Gastrocnemius medialis (tissue), 4 donors: ENCODE measurements around the gene NEURL2. TPM values are rescaled to one million over a fixed set of nuclear protein-coding genes. Genes with fewer than 3 reads are reported as not detected.
A peak's percentile ranks its signal among the peaks of the same experiment; 100 is the strongest.

Experiments used
- ATAC-seq, 2 donors: fragments of 150-250 bp; one replicate each; pipeline ENCODE4 v1.9.1; 2016
- DNase-seq, 2 donors: peaks; one replicate each; pipeline ENCODE4 v3.0.0-alpha.2; 2019
- H3K27ac ChIP-seq, 4 donors: fragments of 200-600 bp; sonication (generic); 1 replicate in 1 of 4; 2 replicates in 3 of 4; pipeline ENCODE4 v1.5.1; 2016 to 2018; ENCODE audit warnings: mild to moderate bottlenecking in 2 of 4, moderate library complexity in 1 of 4
- H3K27me3 ChIP-seq, 3 donors: fragments of 200-600 bp; sonication (generic) in 2 of 3; 1 replicate in 1 of 3; 2 replicates in 2 of 3; pipeline versions ENCODE4 v1.5.1 to v1.6.0; 2016 to 2019; ENCODE audit warnings: mild to moderate bottlenecking in 1 of 3, moderate library complexity in 1 of 3
- H3K36me3 ChIP-seq, 2 donors: fragments of 200-600 bp; sonication (generic) in 1 of 2; one replicate each; pipeline ENCODE4 v1.5.1; 2017 to 2018
- H3K4me1 ChIP-seq, 2 donors: fragments of 200-600 bp; sonication (generic) in 1 of 2; one replicate each; pipeline ENCODE4 v1.5.1; 2016 to 2017; ENCODE audit warnings: mild to moderate bottlenecking in 2 of 2
- H3K4me3 ChIP-seq, 4 donors: fragments of 200-600 bp; sonication (generic) in 3 of 4; 1 replicate in 1 of 4; 2 replicates in 3 of 4; pipeline ENCODE4 v1.5.1; 2016 to 2019; ENCODE audit warnings: mild to moderate bottlenecking in 2 of 4
- H3K9me3 ChIP-seq, 3 donors: fragments of 200-600 bp; sonication (generic) in 2 of 3; 1 replicate in 1 of 3; 2 replicates in 2 of 3; pipeline ENCODE4 v1.5.1; 2016 to 2019
- POLR2A ChIP-seq, 2 donors: fragments of 450-650 bp; IDR thresholded peaks; one replicate each; pipeline ENCODE4 v1.6.1; 2017; ENCODE audit warnings: antibody characterized with exemption in 2 of 2, mild to moderate bottlenecking in 2 of 2, moderate library complexity in 2 of 2
- in situ Hi-C, 4 donors: fragments of 200-750 bp; cut with MboI; loops; one replicate each; pipeline versions ENCODE4 v1.15.0 to v1.8.0; 2017; ENCODE audit warnings: low sequenced_read_pairs in 4 of 4
- intact Hi-C: fragments of 100-400 bp; cut with DNase I; formaldehyde crosslinking; loops from one replicate; pipeline ENCODE4 v1.15.1; 2023; ENCODE audit warnings: low total_unique reads
- total RNA-seq, 4 donors: library from RNA; depleted of rRNA; stranded (reverse); fragments of >200 nt; gene quantifications; one replicate each; pipeline versions ENCODE4 v1.1.0 to v1.2.3, GENCODE V29; 2016
- TF ChIP-seq, protein P1 (sequence below), 5 experiments: fragments of 450-650 bp in 3 of 5; fragments of 200-600 bp in 2 of 5; sonication (generic) in 2 of 5; IDR thresholded peaks in 4 of 5; conservative IDR thresholded peaks in 1 of 5; 1 replicate in 4 of 5; 2 replicates in 1 of 5; pipeline ENCODE4 v1.5.1; 2016 to 2019; ENCODE audit warnings: antibody characterized with exemption in 5 of 5, mild to moderate bottlenecking in 3 of 5, moderate library complexity in 3 of 5

Gene NEURL2
- total RNA-seq, 4 donors from 2014 or later: 4.9 to 24.1 (median 10.2) TPM

DNA sequence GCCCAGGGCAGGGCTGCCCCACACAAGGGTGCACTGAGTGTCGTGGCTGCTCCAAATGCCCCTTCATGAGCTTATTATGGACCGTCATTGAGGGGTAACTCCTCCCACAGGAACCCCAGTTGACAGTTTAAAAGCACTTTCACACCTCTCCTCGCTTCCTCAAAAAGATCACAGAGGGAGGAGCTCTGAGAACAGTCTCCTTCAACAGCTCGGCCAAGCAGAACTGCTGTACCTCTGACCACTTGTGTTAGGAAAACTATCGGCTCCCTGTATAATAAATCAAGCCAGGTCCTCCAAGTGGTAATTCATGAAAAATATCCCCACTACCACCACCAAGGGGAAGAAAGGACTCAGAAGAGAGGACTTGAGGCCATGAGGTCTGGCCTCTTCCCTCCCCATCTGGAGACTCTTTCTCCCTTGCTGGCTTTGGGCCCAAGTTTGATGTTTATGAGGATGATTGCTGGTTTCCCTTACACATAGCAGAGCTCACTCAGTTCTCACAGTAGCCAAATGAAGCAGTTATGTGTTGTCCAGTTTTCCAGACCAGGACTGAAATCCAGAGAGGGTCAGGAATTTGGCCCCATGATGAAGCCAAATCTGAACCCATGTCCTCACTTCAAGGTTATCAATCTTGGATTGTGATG, 48.7 kb downstream of the NEURL2 start:
- Histone ChIP-seq H3K4me3 (no peak overlapping the region), H3K27ac (peak overlapping the region; percentile 61 to 96 (median 84)), H3K4me1 (peaks cover 36 to 55% of the 10 kb centered on the region in 2 donors), H3K9me3 (no peaks in the 10 kb centered on the region), H3K36me3 (peaks cover 0 to 79% of the 10 kb centered on the region in 2 donors), H3K27me3 (no peaks in the 10 kb centered on the region)
- TF ChIP-seq, protein P1, sequence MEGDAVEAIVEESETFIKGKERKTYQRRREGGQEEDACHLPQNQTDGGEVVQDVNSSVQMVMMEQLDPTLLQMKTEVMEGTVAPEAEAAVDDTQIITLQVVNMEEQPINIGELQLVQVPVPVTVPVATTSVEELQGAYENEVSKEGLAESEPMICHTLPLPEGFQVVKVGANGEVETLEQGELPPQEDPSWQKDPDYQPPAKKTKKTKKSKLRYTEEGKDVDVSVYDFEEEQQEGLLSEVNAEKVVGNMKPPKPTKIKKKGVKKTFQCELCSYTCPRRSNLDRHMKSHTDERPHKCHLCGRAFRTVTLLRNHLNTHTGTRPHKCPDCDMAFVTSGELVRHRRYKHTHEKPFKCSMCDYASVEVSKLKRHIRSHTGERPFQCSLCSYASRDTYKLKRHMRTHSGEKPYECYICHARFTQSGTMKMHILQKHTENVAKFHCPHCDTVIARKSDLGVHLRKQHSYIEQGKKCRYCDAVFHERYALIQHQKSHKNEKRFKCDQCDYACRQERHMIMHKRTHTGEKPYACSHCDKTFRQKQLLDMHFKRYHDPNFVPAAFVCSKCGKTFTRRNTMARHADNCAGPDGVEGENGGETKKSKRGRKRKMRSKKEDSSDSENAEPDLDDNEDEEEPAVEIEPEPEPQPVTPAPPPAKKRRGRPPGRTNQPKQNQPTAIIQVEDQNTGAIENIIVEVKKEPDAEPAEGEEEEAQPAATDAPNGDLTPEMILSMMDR (IDR thresholded peaks at IDR 0.05 in 4 of 5, conservative IDR thresholded peaks at IDR 0.05 in 1 of 5): no peak
- no peak for TF ChIP-seq POLR2A (IDR thresholded peaks at IDR 0.05)
- no peak for DNase-seq
- intact Hi-C loops: no loop called here
- in situ Hi-C loops: no loop called here
- peak; percentile 62 to 67 for ATAC-seq

DNA sequence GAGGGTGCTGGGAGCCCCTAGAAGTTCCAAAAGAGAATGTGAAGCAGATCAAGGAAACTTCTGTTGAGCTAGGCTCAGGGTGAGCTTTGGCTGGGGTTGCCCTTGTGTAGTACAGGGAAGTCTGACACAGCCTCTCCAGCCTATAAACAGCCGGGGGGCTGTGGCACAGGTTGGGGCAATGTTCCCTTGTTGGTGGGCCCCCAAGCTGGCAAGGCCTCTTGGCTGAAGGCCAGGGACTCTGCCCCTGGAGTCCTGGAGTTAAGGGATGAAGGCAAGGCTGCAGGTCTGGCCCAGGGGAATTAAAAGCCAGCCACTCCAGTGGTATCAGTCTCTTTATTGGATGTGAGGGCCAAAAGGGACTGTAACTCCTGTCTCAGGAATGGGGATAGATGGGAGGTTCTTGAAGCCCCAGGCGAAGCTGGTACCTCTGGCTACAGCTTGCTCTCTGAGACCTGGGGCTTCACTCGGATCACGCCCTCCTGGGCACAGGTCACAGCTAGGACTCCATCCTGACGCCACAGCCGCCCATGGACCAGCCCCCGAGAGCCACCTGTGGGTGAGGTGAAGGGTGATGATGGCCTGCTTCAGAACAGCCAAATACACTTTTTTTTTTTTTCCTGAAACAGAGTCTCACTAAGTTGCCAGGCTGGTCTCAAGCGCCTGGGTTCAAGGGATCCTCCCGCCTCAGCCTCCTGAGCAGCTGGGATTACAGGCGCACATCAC, 49.4 kb downstream of the NEURL2 start:
- H3K9me3 ChIP-seq: no peaks in the 10 kb centered on the region
- H3K36me3 ChIP-seq: peaks cover 0 to 79% of the 10 kb centered on the region in 2 donors
- no peak for DNase-seq
- no peak for ATAC-seq
- H3K4me1 ChIP-seq: peaks cover 44 to 62% of the 10 kb centered on the region in 2 donors
- H3K4me3 ChIP-seq: no peak overlapping the region
- in situ Hi-C loops (no loop called here), intact Hi-C loops (no loop called here)
- peak overlapping the region; percentile 61 to 96 (median 84) for H3K27ac ChIP-seq
- H3K27me3 ChIP-seq: no peaks in the 10 kb centered on the region
- TF ChIP-seq, protein P1 (IDR thresholded peaks at IDR 0.05 in 4 of 5, conservative IDR thresholded peaks at IDR 0.05 in 1 of 5): no peak
- TF ChIP-seq POLR2A (IDR thresholded peaks at IDR 0.05): no peak

DNA sequence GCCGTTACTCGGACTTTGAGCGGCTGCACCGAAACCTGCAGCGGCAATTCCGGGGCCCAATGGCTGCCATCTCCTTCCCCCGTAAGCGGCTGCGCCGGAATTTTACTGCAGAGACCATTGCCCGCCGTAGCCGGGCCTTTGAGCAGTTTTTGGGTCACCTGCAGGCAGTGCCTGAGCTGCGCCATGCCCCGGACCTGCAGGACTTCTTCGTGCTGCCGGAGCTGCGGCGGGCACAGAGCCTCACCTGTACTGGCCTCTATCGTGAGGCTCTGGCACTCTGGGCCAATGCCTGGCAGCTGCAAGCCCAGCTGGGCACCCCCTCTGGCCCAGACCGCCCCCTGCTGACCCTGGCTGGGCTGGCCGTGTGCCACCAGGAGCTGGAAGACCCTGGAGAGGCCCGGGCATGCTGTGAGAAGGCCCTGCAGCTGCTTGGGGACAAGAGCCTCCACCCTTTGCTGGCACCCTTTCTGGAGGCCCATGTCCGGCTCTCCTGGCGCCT, 50.3 kb downstream of the NEURL2 start:
- no peaks in the 10 kb centered on the region for H3K9me3 ChIP-seq
- in situ Hi-C loops (no loop called here), intact Hi-C loops (no loop called here)
- peak overlapping the region; percentile 61 to 96 (median 84) for H3K27ac ChIP-seq
- TF ChIP-seq, protein P1 (IDR thresholded peaks at IDR 0.05 in 4 of 5, conservative IDR thresholded peaks at IDR 0.05 in 1 of 5): no peak
- TF ChIP-seq POLR2A (IDR thresholded peaks at IDR 0.05): no peak
- H3K36me3 ChIP-seq: peaks cover 0 to 71% of the 10 kb centered on the region in 2 donors
- ATAC-seq: no peak
- no peaks in the 10 kb centered on the region for H3K27me3 ChIP-seq
- H3K4me3 ChIP-seq: no peak overlapping the region
- DNase-seq: no peak
- peaks cover 49 to 67% of the 10 kb centered on the region in 2 donors for H3K4me1 ChIP-seq

Other genes starting within 250 kb of the NEURL2 start
- not detected for gene WFDC11, start 221.0 kb downstream of the NEURL2 start, total RNA-seq
- gene WFDC13, start 189.2 kb downstream of the NEURL2 start, total RNA-seq: not detected
- gene WFDC10B, start 186.2 kb downstream of the NEURL2 start, total RNA-seq: not detected
- gene SPINT4, start 168.9 kb downstream of the NEURL2 start, total RNA-seq: not detected
- gene WFDC3, start 99.3 kb downstream of the NEURL2 start, total RNA-seq: not detected
- gene DNTTIP1, start 99.3 kb downstream of the NEURL2 start, total RNA-seq: 10 to 100 TPM; 26.1 to 41.9 (median 36.4) TPM
- gene UBE2C, start 78.6 kb downstream of the NEURL2 start, total RNA-seq: under 1 TPM in 1 of 4 donors, not detected in 3; 0.84 TPM
- gene TNNC2, start 63.9 kb downstream of the NEURL2 start, total RNA-seq: 1,000 to 10,000 TPM; 2,919 to 3,968 (median 3,006) TPM
- 100 to 1,000 TPM in 2 of 4 donors, 10 to 100 TPM in 2; 35.8 to 114 (median 79.0) TPM for gene SNX21, start 57.4 kb downstream of the NEURL2 start, total RNA-seq
- gene ACOT8, start 33.8 kb downstream of the NEURL2 start, total RNA-seq: 10 to 100 TPM; 32.3 to 66.2 (median 41.4) TPM
- gene ZSWIM3, start 33.6 kb downstream of the NEURL2 start, total RNA-seq: 1 to 10 TPM; 1.3 to 3.3 (median 2.1) TPM
- 1 to 10 TPM; 5.7 to 8.5 (median 6.9) TPM for gene ZSWIM1, start 10.0 kb downstream of the NEURL2 start, total RNA-seq
- gene SPATA25, start 3.6 kb downstream of the NEURL2 start, total RNA-seq: 1 to 10 TPM in 2 of 4 donors, under 1 TPM in 1, not detected in 1; 0.71 to 4.1 (median 1.8) TPM
- gene CTSA, start 127 bp upstream of the NEURL2 start, total RNA-seq: 10 to 100 TPM; 21.9 to 59.2 (median 46.2) TPM
- 10 to 100 TPM; 22.2 to 77.3 (median 37.3) TPM for gene PLTP, start 20.9 kb upstream of the NEURL2 start, total RNA-seq
- 10 to 100 TPM; 32.1 to 51.2 (median 37.0) TPM for gene PCIF1, start 43.5 kb upstream of the NEURL2 start, total RNA-seq
- gene ZNF335, start 81.0 kb upstream of the NEURL2 start, total RNA-seq: 10 to 100 TPM in 3 of 4 donors, 1 to 10 TPM in 1; 8.3 to 19.1 (median 12.7) TPM
- gene MMP9, start 117.7 kb upstream of the NEURL2 start, total RNA-seq: 1 to 10 TPM in 1 of 4 donors, under 1 TPM in 3; 0.51 to 1.4 (median 0.67) TPM
- not detected for gene SLC12A5, start 138.0 kb upstream of the NEURL2 start, total RNA-seq
- 10 to 100 TPM; 14.7 to 21.5 (median 19.0) TPM for gene NCOA5, start 198.8 kb upstream of the NEURL2 start, total RNA-seq
- 10 to 100 TPM in 1 of 4 donors, 1 to 10 TPM in 3; 7.2 to 13.0 (median 8.2) TPM for gene CD40, start 227.1 kb upstream of the NEURL2 start, total RNA-seq